IMR-90 (cell line): ENCODE data around the gene EPN2.

ENCODE experiments used
- BHLHE40 ChIP-seq: fragments of 150-350 bp; IDR thresholded peaks from 2 replicates; pipeline ENCODE4 v1.6.1; 2016; ENCODE audit warnings: mild to moderate bottlenecking, low read depth, low read length
- CHD1 ChIP-seq: IDR thresholded peaks from 2 replicates; pipeline ENCODE4 v1.6.1; 2012; ENCODE audit warnings: low read depth, low read length, improper control_type of control experiment
- CTCF ChIP-seq: conservative IDR thresholded peaks from 2 replicates; pipeline ENCODE4 v1.5.1; 2012; ENCODE audit warnings: mild to moderate bottlenecking, low read depth, low read length, improper control_type of control experiment
- ELK1 ChIP-seq: fragments of 150-350 bp; IDR thresholded peaks from 2 replicates; pipeline ENCODE4 v1.6.1; 2016; ENCODE audit warnings: low read depth, mild to moderate bottlenecking, low read length, moderate library complexity, borderline replicate concordance
- FOS ChIP-seq: fragments of 150-350 bp; IDR thresholded peaks from 2 replicates; pipeline ENCODE4 v1.6.1; 2016; ENCODE audit warnings: low read depth, low read length
- MAFK ChIP-seq: IDR thresholded peaks from 2 replicates; pipeline ENCODE4 v1.6.1; 2012; ENCODE audit warnings: low read depth, low read length, improper control_type of control experiment
- POLR2A ChIP-seq: IDR thresholded peaks from 2 replicates; pipeline ENCODE4 v1.6.1; 2012; ENCODE audit warnings: mild to moderate bottlenecking, low read depth, low read length
- RAD21 ChIP-seq: IDR thresholded peaks from 2 replicates; pipeline ENCODE4 v1.6.1; 2012; ENCODE audit warnings: low read length, improper control_type of control experiment
- RCOR1 ChIP-seq: IDR thresholded peaks from 2 replicates; pipeline ENCODE4 v1.6.1; 2012; ENCODE audit warnings: mild to moderate bottlenecking, low read length, improper control_type of control experiment; ENCODE audit not compliant: insufficient replicate concordance
- RFX5 ChIP-seq: IDR thresholded peaks from 2 replicates; pipeline ENCODE4 v1.8.0; 2012; ENCODE audit warnings: low read depth, mild to moderate bottlenecking, low read length, moderate library complexity
- SMC3 ChIP-seq: fragments of 150-350 bp; IDR thresholded peaks from 2 replicates; pipeline ENCODE4 v1.6.1; 2016; ENCODE audit warnings: low read depth, mild to moderate bottlenecking, antibody characterized with exemption, low read length, moderate library complexity
- TF ChIP-seq, protein P1 (sequence below): fragments of 150-350 bp; IDR thresholded peaks from 2 replicates; pipeline ENCODE4 v1.6.1; 2017; ENCODE audit warnings: mild to moderate bottlenecking, antibody characterized with exemption, low read length, low read depth

DNA sequence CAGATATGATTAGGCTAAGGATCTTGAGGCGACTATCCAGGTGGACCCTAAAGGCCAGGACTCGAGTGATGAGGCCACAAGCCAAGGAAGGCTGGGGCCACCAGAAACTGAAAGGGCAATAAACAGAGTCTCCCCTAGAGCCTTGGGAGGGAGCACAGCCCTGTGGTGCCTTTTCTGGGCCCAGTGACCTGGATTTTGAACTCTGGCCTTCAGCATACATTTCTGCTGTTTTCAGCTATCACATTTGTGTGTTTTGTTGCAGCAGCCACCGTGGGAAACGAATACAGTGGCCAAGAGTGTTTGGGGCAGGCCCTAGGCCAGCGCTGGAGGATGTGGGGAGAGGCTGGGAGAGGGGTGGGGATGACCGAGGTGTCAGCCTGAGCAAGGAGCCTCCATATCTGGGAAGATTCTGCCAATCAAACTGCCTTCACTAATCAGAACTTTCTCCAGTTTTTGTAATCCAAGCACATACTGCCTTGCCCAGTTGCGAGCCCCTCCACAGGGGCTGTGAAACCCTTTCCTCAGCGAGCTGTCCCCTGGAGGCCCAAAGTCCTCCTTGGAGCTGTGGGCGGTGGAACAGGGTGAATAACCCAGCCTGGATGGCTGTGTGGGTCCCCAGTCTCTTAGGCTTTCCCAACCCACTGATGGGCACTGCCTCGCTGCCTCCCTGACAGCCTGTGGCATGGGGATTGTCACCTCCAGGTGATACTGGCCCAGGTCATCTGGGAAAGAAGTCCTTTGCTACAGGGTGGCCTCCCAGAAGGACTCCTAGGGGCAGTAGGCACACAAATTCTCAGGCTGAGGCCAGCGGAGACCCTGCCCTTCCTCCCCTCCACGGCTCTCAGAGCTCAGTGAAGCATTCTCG, 108.6 kb downstream of the EPN2 start:
- TF ChIP-seq POLR2A (no peak), RAD21 (no peak), CTCF (no peak), MAFK (no peak), RFX5 (no peak), CHD1 (no peak), ELK1 (no peak), BHLHE40 (no peak), FOS (no peak), RCOR1 (no peak), SMC3 (no peak)
- TF ChIP-seq, protein P1, sequence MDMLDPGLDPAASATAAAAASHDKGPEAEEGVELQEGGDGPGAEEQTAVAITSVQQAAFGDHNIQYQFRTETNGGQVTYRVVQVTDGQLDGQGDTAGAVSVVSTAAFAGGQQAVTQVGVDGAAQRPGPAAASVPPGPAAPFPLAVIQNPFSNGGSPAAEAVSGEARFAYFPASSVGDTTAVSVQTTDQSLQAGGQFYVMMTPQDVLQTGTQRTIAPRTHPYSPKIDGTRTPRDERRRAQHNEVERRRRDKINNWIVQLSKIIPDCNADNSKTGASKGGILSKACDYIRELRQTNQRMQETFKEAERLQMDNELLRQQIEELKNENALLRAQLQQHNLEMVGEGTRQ: no peak
